Astrocyte of the hippocampus (primary cell): ENCODE measurements around the gene CHRM4.

Experiments used
- DNase-seq: peaks from one replicate; pipeline ENCODE4 v3.0.0; 2011; ENCODE audit warnings: low read depth, low spot score

CHRM4 gene

GRCh38 chr11:46391578-46392420 is at the start of gene CHRM4:
Gene CHRM4, minus strand, starts transcription at chr11:46391776. Its CDS starts 5,219 bp downstream, at chr11:46386557.
- peak; percentile 79 for DNase-seq

GRCh38 chr11:46438211-46438610 is 46.6 kb upstream of the CHRM4 start:
- DNase-seq, result no peak

- DNase-seq, result no peak
Observed at GRCh38 chr11:46437122-46437689, 45.6 kb upstream of the CHRM4 start.

GRCh38 chr11:46436113-46436512 is 44.5 kb upstream of the CHRM4 start:
- no peak for DNase-seq

- no peak for DNase-seq
Observed at GRCh38 chr11:46435679-46436078, 44.1 kb upstream of the CHRM4 start.

- no peak for DNase-seq
Observed at GRCh38 chr11:46431211-46431610, 39.6 kb upstream of the CHRM4 start.

- no peak for DNase-seq
Observed at GRCh38 chr11:46429717-46430116, 38.1 kb upstream of the CHRM4 start.

- DNase-seq, result no peak
Observed at GRCh38 chr11:46427364-46427763, 35.8 kb upstream of the CHRM4 start.

GRCh38 chr11:46426233-46426991 is 34.8 kb upstream of the CHRM4 start:
- DNase-seq, result no peak

GRCh38 chr11:46422588-46422987 is 31.0 kb upstream of the CHRM4 start:
- DNase-seq, result no peak

- DNase-seq, result peak; percentile 40
Observed at GRCh38 chr11:46421257-46421880, 29.8 kb upstream of the CHRM4 start.

GRCh38 chr11:46420513-46420912 is 28.9 kb upstream of the CHRM4 start:
- no peak for DNase-seq

- DNase-seq, result no peak
Observed at GRCh38 chr11:46418751-46419150, 27.2 kb upstream of the CHRM4 start.

- no peak for DNase-seq
Observed at GRCh38 chr11:46417711-46418110, 26.1 kb upstream of the CHRM4 start.

GRCh38 chr11:46414879-46415278 is 23.3 kb upstream of the CHRM4 start:
- DNase-seq, result no peak

- no peak for DNase-seq
Observed at GRCh38 chr11:46414466-46414796, 22.9 kb upstream of the CHRM4 start.

- DNase-seq, result no peak
Observed at GRCh38 chr11:46413760-46414465, 22.3 kb upstream of the CHRM4 start.

GRCh38 chr11:46410021-46410420 is 18.4 kb upstream of the CHRM4 start:
- DNase-seq, result peak; percentile 28

- DNase-seq, result no peak
Observed at GRCh38 chr11:46408407-46408986, 16.9 kb upstream of the CHRM4 start.

GRCh38 chr11:46407635-46408034 is 16.1 kb upstream of the CHRM4 start:
- no peak for DNase-seq

- DNase-seq, result peak; percentile 57
Observed at GRCh38 chr11:46404476-46405017, 13.0 kb upstream of the CHRM4 start.
